Adipose tissue (tissue), 3 donors: Measurements from ENCODE around the gene DOK4. TPM values are rescaled to one million over a fixed set of nuclear protein-coding genes. Genes with fewer than 3 reads are reported as not detected.

Experiments used
- H3K27ac ChIP-seq: one replicate; pipeline ENCODE4 v1.5.1; 2013; ENCODE audit warnings: low read depth, low read length
- WGBS, 3 donors: extraction: QIAGEN DNeasy Blood & Tissue Kit; methylation state at CpG; one replicate each; pipeline ENCODE4 v1.1.7; 2013; 5-methylcytosine and 5-hydroxymethylcytosine counted together
- polyA plus RNA-seq, 3 donors: library from polyadenylated mRNA; stranded (reverse); fragments of 200-250 nt; gene quantifications; one replicate each; pipeline ENCODE4 v1.2.3, GENCODE V29; 2013
- donor health status: healthy with polysubstance abuse.
- donor health status: Bipolar disorder and iron deficiency.
- donor health status: healthy.

The DOK4 gene
- polyA plus RNA-seq, 3 donors, result 7.6 to 19.5 (median 11.1) TPM

- H3K27ac ChIP-seq, result no peak overlapping the region
- WGBS, 3 donors, result 65 to 80% (median 79%) methylated on average over 17 to 19 of the region's 19 CpGs
Measured at GRCh38 chr16:57483725-57484514, 2.4 kb downstream of the DOK4 start.

- 60 to 87% (median 80%) methylated on average over 13 to 14 of the region's 14 CpGs for WGBS, 3 donors
Measured at GRCh38 chr16:57482845-57483545, 3.3 kb downstream of the DOK4 start.

GRCh38 chr16:57481421-57481820, 4.9 kb downstream of the DOK4 start:
- WGBS, 3 donors, result 87 to 89% (median 88%) methylated on average over 4 of the region's 4 CpGs
- no peak overlapping the region for H3K27ac ChIP-seq

More at GRCh38 chr16:57482845-57483545, 3.3 kb downstream of the DOK4 start:
- H3K27ac ChIP-seq, result no peak overlapping the region

- 47 to 77% (median 72%) methylated on average over 6 of the region's 6 CpGs for WGBS, 3 donors
- no peak overlapping the region for H3K27ac ChIP-seq
Measured at GRCh38 chr16:57480754-57481230, 5.5 kb downstream of the DOK4 start.

- H3K27ac ChIP-seq, result no peak overlapping the region
- WGBS, 3 donors, result 21 to 46% (median 36%) methylated on average over 15 of the region's 15 CpGs
Measured at GRCh38 chr16:57479976-57480753, 6.1 kb downstream of the DOK4 start.

DNA sequence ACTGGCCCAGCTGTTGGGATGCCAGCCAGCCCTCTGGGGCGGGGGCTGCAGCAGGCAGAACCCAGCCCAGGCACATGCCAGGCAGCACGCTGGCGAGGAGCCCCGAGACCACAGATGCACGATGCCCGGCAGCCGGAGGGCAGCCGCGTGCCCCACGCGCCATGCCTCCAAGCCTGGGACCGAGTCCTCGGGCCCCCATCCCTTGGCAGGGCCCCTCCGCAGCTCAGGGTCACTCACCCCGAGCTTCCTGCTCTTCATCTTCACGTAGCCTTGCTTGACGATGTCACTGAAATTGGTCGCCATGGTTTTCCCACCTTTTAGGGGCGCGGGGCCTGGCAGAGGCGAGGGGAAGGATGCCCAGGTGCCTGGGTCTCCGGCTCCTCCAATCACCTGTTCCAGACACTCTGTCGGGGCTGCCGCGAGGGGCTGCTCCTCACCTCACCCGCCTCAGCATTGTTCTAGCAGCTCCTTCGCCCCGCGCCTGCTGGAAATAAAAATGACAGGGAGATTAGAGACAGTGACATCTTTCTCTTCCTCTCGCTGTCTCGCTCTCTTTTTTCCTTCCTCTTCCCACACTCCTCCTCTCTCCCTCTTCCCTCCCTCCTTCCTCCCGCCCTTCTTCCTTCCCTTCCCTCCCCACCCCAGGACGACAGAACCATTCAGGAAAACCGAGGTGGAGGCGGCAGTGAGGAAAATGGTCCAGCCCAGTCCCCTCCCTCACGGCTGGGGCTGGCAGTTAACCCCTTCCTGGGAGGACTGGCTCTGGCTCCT, 6.9 kb downstream of the DOK4 start:
- 12 to 54% (median 17%) methylated on average over 36 of the region's 36 CpGs for WGBS, 3 donors

GRCh38 chr16:57478396-57479204, 7.7 kb downstream of the DOK4 start:
- no peak overlapping the region for H3K27ac ChIP-seq
- 35 to 68% (median 35%) methylated on average over 15 of the region's 15 CpGs for WGBS, 3 donors

More for the DNA sequence above, 6.9 kb downstream of the DOK4 start:
- no peak overlapping the region for H3K27ac ChIP-seq

DNA sequence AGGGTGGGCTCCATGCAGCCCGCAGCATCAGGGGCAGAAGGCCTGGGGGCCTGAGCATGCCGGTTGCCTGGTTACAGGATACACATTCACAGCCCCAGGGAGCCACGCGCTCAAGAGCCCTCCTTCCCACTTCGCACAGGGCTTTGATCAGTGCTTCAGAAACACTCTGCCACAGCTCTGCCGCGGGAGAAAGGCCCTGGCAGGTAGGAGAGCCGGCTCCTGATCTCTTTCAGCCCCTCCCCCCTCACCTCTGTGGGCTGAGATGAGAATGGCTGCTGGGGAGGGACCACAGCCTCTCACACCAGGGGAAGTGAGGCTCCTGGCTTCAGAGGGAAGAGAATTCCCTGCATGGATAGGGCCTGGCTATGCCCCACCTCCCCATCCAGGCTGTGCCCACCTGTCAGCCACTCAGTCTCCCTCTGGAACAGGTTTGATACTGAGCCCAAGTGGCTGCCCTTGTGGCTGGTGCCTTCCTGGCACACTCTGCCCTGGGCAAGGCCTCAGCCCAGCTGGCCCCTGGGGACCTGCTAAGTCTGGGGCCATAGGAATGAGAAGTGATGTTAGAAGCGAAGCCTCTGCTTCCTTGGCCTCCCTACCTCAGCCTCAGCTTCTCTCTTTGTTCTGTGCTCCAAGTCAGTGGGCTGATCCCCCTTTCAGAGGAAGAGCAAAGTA, 8.6 kb downstream of the DOK4 start:
- 71 to 77% (median 74%) methylated on average over 9 of the region's 9 CpGs for WGBS, 3 donors

DNA sequence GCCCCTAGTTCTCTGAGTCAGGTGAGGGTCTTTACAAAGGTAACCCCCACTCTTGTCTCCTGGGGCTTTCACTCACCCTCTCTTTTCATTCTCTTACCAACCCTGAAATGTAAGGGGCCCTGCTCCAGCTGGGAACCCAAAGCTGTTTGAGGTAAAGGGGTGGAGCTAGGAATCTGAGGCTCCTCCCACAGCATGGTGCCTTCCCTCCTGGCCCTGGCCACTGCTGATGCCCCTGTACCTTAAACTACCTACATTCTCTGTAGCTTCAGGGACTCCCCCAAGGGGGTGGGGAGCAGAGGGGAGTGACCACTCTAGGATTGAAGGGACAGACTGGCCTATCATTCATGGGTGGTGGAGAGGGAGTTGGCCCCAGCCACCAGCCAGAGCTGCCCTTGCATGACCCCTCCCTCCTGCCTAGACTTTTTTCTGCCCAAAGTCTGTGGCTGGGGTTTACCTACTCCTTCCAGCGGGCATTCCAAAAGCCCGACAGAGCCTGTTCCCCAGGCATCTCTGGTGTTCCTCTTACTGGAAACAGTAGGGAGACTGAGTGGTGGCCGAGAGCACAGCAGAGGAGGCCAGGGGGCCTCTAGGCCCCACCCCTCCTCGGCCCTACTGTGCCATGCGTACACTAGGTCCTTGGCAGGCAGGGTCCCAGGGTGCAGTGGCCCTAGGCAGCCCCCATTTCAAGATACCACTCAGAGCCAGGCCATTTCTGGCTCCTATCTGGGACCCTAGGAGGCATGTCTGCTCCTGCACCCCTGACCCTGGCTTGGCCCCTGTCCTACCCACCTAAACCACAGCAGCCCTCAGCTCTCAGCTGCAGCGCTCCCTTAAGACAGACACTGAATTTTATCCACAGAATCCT, 9.5 kb downstream of the DOK4 start:
- H3K27ac ChIP-seq, result no peak overlapping the region
- WGBS, 3 donors, result 89 to 93% (median 91%) methylated on average over 6 of the region's 6 CpGs

More for the DNA sequence above, 8.6 kb downstream of the DOK4 start:
- H3K27ac ChIP-seq, result no peak overlapping the region

DNA sequence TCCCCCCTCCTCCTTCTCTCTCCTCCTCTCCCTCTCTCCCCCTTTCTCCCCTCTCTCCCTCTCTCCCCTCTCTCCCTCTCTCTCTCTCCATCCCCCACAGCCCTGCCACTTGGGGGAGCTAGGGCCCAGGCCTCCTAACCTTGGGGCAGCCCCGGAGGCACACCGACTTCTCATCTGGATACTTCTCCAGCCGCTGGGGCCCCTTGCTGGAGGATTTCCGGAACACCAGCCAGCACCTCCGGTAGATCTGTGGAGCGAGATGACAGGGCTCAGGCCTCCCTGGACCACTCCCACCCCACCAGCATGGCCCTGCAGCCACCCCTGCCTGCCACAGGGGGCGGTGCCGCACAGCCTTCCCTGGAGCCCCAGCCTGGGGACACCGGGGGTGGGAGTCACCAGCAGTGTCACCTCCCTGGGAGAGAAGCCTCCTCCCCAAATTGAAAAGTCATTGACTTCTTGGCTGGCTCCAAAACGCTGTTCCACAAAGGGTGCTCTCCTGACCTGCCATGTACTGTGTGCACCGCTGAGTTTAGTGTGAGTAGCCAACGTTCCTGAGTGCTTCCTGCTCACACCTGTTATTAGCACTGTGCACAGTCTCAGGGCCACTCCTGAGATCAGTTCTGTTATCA, 10.5 kb downstream of the DOK4 start:
- H3K27ac ChIP-seq, result no peak overlapping the region
- WGBS, 3 donors, result 22 to 44% (median 27%) methylated on average over 12 of the region's 12 CpGs

DNA sequence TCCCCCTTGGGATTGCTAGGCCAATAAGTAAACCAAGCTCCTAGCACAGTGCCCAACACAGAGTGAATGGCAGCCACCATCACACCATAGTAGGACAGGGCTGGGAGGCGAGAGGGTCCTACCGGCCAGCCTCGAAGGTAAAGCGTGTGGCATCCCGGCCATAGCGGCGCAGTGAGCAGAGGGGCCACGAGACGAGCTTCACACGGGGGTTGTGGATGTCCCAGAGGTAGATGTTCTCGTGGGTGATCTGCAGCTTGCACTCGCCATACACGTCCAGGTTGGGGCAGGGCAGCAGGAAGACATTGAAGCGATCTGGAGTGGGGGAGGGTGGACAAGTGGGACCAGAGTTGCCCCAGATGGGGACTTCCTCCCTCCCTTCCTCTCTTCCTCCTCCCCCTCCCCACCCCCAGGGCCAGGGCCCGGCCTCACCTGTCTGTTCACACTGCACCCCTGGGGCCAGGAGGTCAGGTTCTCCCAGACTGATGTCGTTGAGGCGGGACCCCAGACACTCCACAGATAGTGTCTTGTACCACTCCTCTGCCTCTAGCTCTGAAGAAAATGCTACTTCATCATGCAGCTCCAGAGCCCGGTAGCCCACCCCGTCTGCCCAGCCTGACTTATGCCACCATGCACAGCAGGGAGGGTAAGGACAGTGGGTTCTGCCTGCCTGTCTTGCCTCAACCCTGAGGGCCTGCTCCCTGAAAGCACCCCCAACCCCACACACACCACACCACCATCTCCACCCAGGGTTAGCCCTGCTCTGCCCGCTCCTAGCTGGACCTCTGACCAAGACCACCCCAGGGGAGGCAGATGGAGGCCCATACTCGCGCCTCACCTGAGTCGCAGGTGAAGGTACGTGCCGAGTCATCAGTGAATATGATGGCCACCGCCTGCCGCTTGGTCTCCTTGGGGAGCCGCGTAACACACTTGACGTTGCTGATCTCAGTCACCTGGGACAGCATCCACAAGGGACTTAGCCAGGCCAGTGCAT, 11.3 kb downstream of the DOK4 start:
- whole genome bisulfite sequencing, 3 donors, result 74 to 85% (median 74%) methylated on average over 29 to 30 of the region's 30 CpGs
- no peak overlapping the region for H3K27ac ChIP-seq

- WGBS, 3 donors, result 78 to 86% (median 83%) methylated on average over 8 of the region's 8 CpGs
- no peak overlapping the region for H3K27ac ChIP-seq
Measured at GRCh38 chr16:57473906-57474305, 12.4 kb downstream of the DOK4 start.

GRCh38 chr16:57473176-57473840, 13.0 kb downstream of the DOK4 start:
- H3K27ac ChIP-seq, result no peak overlapping the region
- WGBS, 3 donors, result 91 to 92% (median 92%) methylated on average over 14 of the region's 14 CpGs

DNA sequence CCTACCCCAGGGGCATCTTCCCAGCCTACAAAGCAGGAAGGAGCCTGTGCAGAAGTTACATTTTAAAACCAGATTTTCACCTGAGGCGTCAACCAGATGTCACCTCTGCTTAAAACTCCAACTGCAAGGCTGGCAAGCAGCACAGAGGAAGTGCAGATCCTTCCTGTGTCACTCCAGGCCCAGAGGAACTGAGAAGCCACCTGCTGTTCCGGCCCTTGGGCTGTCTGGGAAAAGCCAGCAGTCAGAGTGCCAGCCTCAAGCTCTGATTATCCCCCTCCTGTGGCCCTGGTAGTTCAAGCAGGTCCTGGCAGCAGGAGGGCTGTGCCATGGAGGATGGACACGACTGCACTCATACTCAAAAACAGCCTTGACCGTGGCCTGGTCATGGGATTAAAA, 13.6 kb downstream of the DOK4 start:
- no peak overlapping the region for H3K27ac ChIP-seq
- 43 to 66% (median 48%) methylated on average over 4 of the region's 4 CpGs for WGBS, 3 donors
